IPS DF 6.9 (cell line): ENCODE data around the gene MASP1.
A peak's percentile ranks its signal among the peaks of the same experiment; 100 is the strongest.

Experiments
- DNase-seq: peaks from one replicate; pipeline ENCODE4 v3.0.0-alpha.2; 2013; ENCODE audit warnings: low read depth, low spot score
- H3K27ac ChIP-seq: one replicate; pipeline ENCODE4 v1.5.1; 2013; ENCODE audit warnings: low read length, control low read depth
- H3K27me3 ChIP-seq: 2 replicates; pipeline ENCODE4 v1.6.1; 2013; ENCODE audit warnings: mild to moderate bottlenecking, low read length; ENCODE audit not compliant: control insufficient read depth, insufficient read depth
- H3K36me3 ChIP-seq: 2 replicates; pipeline ENCODE4 v1.6.1; 2013; ENCODE audit warnings: low read length; ENCODE audit not compliant: control insufficient read depth, insufficient read depth
- H3K4me1 ChIP-seq: 2 replicates; pipeline ENCODE4 v1.6.1; 2013; ENCODE audit warnings: low read length; ENCODE audit not compliant: control insufficient read depth, insufficient read depth
- H3K4me3 ChIP-seq: 2 replicates; pipeline ENCODE4 v1.5.1; 2013; ENCODE audit warnings: mild to moderate bottlenecking, low read length
- H3K9me3 ChIP-seq: 2 replicates; pipeline ENCODE4 v1.6.1; 2013; ENCODE audit warnings: low read length, inconsistent platforms; ENCODE audit not compliant: control insufficient read depth, insufficient read depth
- WGBS: extraction: QIAGEN DNeasy Blood & Tissue Kit; methylation state at CpG from one replicate; pipeline ENCODE4 v1.1.7; 2013; ENCODE audit warnings: mixed read lengths, missing lambda C conversion rate; ENCODE audit not compliant: insufficient read length, insufficient coverage; 5-methylcytosine and 5-hydroxymethylcytosine counted together

MASP1 gene

GRCh38 chr3:187291512-187292132, at the start of gene MASP1:
TSS of gene MASP1 (minus strand) at chr3:187291737. CDS start at chr3:187291632, 105 bp downstream.
- DNase-seq: no peak
- Histone ChIP-seq H3K9me3 (no peaks in the 10 kb centered on the region), H3K27me3 (no peaks in the 10 kb centered on the region), H3K36me3 (no peaks in the 10 kb centered on the region), H3K27ac (no peak within 1 kb of the TSS), H3K4me1 (no peaks in the 10 kb centered on the region; the same call in 1 of the 2 replicates), H3K4me3 (peak within 1 kb of the TSS; percentile 31; the same call in 1 of the 2 replicates)
- no CpG with 5 or more reads among the region's 10 CpGs for WGBS

- WGBS: no CpG with 5 or more reads among the region's 1 CpG
- Histone ChIP-seq H3K27ac (no peak overlapping the region), H3K27me3 (no peaks in the 10 kb centered on the region), H3K4me3 (no peak overlapping the region), H3K9me3 (no peaks in the 10 kb centered on the region), H3K36me3 (no peaks in the 10 kb centered on the region), H3K4me1 (no peaks in the 10 kb centered on the region; the same call in 1 of the 2 replicates)
- no peak for DNase-seq
Observed at GRCh38 chr3:187340578-187340977, 49.0 kb upstream of the MASP1 start.

GRCh38 chr3:187336322-187336721, 44.8 kb upstream of the MASP1 start:
- H3K27ac ChIP-seq: no peak overlapping the region
- WGBS: no CpG with 5 or more reads among the region's 3 CpGs
- H3K9me3 ChIP-seq: no peaks in the 10 kb centered on the region
- DNase-seq: no peak
- no peaks in the 10 kb centered on the region for H3K36me3 ChIP-seq
- H3K4me3 ChIP-seq: no peak overlapping the region
- H3K27me3 ChIP-seq: no peaks in the 10 kb centered on the region
- H3K4me1 ChIP-seq: no peaks in the 10 kb centered on the region; the same call in 1 of the 2 replicates

- Histone ChIP-seq H3K36me3 (no peaks in the 10 kb centered on the region), H3K4me1 (no peaks in the 10 kb centered on the region), H3K27ac (no peak overlapping the region), H3K27me3 (no peaks in the 10 kb centered on the region), H3K4me3 (no peak overlapping the region), H3K9me3 (no peaks in the 10 kb centered on the region)
- no peak for DNase-seq
- WGBS: no CpG with 5 or more reads among the region's 4 CpGs
Observed at GRCh38 chr3:187334904-187335303, 43.4 kb upstream of the MASP1 start.

- no peak overlapping the region for H3K27ac ChIP-seq
- no peaks in the 10 kb centered on the region for H3K27me3 ChIP-seq
- H3K9me3 ChIP-seq: no peaks in the 10 kb centered on the region
- no peak for DNase-seq
- no CpG with 5 or more reads among the region's 3 CpGs for WGBS
- H3K4me1 ChIP-seq: no peaks in the 10 kb centered on the region
- H3K36me3 ChIP-seq: no peaks in the 10 kb centered on the region
- no peak overlapping the region for H3K4me3 ChIP-seq
Observed at GRCh38 chr3:187328691-187329090, 37.2 kb upstream of the MASP1 start.

- Histone ChIP-seq H3K36me3 (no peaks in the 10 kb centered on the region), H3K27me3 (no peaks in the 10 kb centered on the region), H3K4me3 (no peak overlapping the region), H3K4me1 (no peaks in the 10 kb centered on the region), H3K27ac (no peak overlapping the region), H3K9me3 (no peaks in the 10 kb centered on the region)
- no peak for DNase-seq
- no CpG with 5 or more reads among the region's 2 CpGs for WGBS
Observed at GRCh38 chr3:187327845-187328244, 36.3 kb upstream of the MASP1 start.

GRCh38 chr3:187325632-187326031, 34.1 kb upstream of the MASP1 start:
- no peaks in the 10 kb centered on the region for H3K27me3 ChIP-seq
- H3K36me3 ChIP-seq: no peaks in the 10 kb centered on the region
- H3K9me3 ChIP-seq: no peaks in the 10 kb centered on the region
- no peak overlapping the region for H3K4me3 ChIP-seq
- WGBS: no CpG with 5 or more reads among the region's 5 CpGs
- no peaks in the 10 kb centered on the region for H3K4me1 ChIP-seq
- no peak overlapping the region for H3K27ac ChIP-seq
- DNase-seq: no peak

GRCh38 chr3:187323091-187323490, 31.6 kb upstream of the MASP1 start:
- Histone ChIP-seq H3K36me3 (no peaks in the 10 kb centered on the region), H3K27ac (no peak overlapping the region), H3K9me3 (no peaks in the 10 kb centered on the region), H3K4me1 (no peaks in the 10 kb centered on the region), H3K4me3 (no peak overlapping the region), H3K27me3 (no peaks in the 10 kb centered on the region)
- DNase-seq: no peak
- no CpG with 5 or more reads among the region's 3 CpGs for WGBS

GRCh38 chr3:187322291-187322690, 30.8 kb upstream of the MASP1 start:
- Histone ChIP-seq H3K4me3 (no peak overlapping the region), H3K36me3 (no peaks in the 10 kb centered on the region), H3K27me3 (no peaks in the 10 kb centered on the region), H3K9me3 (no peaks in the 10 kb centered on the region), H3K4me1 (no peaks in the 10 kb centered on the region), H3K27ac (no peak overlapping the region)
- WGBS: no CpG with 5 or more reads among the region's 7 CpGs
- DNase-seq: no peak

GRCh38 chr3:187321766-187322165, 30.2 kb upstream of the MASP1 start:
- Histone ChIP-seq H3K27me3 (no peaks in the 10 kb centered on the region), H3K4me1 (no peaks in the 10 kb centered on the region), H3K27ac (no peak overlapping the region), H3K36me3 (no peaks in the 10 kb centered on the region), H3K9me3 (no peaks in the 10 kb centered on the region), H3K4me3 (no peak overlapping the region)
- no peak for DNase-seq
- no CpG with 5 or more reads among the region's 1 CpG for WGBS

GRCh38 chr3:187319699-187320302, 28.3 kb upstream of the MASP1 start:
- WGBS: no CpG with 5 or more reads among the region's 7 CpGs
- no peak overlapping the region for H3K27ac ChIP-seq
- no peaks in the 10 kb centered on the region for H3K27me3 ChIP-seq
- no peaks in the 10 kb centered on the region for H3K36me3 ChIP-seq
- no peak overlapping the region for H3K4me3 ChIP-seq
- DNase-seq: peak; percentile 88
- H3K4me1 ChIP-seq: no peaks in the 10 kb centered on the region
- H3K9me3 ChIP-seq: no peaks in the 10 kb centered on the region
